Ovary (tissue), 9 donors: Measurements from ENCODE around the gene MBNL3. TPM values are rescaled to one million over a fixed set of nuclear protein-coding genes. Genes with fewer than 3 reads are reported as not detected.

ENCODE experiments used
- DNase-seq, 5 donors: peaks; one replicate each; pipeline ENCODE4 v3.0.0-alpha.2; 2019 to 2020
- H3K27ac ChIP-seq, 2 donors: fragments of 200-600 bp; one replicate each; pipeline versions ENCODE4 v1.5.1 to v1.8.0; 2019 to 2022
- H3K27me3 ChIP-seq: fragments of 200-600 bp; one replicate; pipeline ENCODE4 v1.8.0; 2022
- H3K36me3 ChIP-seq: fragments of 200-600 bp; sonication (generic); one replicate; pipeline ENCODE4 v1.5.1; 2019
- H3K4me1 ChIP-seq: one replicate; pipeline ENCODE4 v1.8.1; 2013; ENCODE audit warnings: mild to moderate bottlenecking, moderate library complexity; ENCODE audit not compliant: insufficient read depth
- H3K4me3 ChIP-seq: fragments of 200-600 bp; sonication (generic); one replicate; pipeline ENCODE4 v1.5.1; 2017
- H3K9me3 ChIP-seq, 2 donors: fragments of 200-600 bp in 1 of 2; sonication (generic) in 1 of 2; one replicate each; pipeline versions ENCODE4 v1.5.1 to v1.8.1; 2013 to 2019; ENCODE audit warnings: mild to moderate bottlenecking in 1 of 2, moderate library complexity in 1 of 2
- CTCF ChIP-seq, 3 donors: fragments of 450-650 bp in 2 of 3; fragments of 200-600 bp in 1 of 3; IDR thresholded peaks; one replicate each; pipeline versions ENCODE4 v1.5.1 to v1.8.0; 2016 to 2022; ENCODE audit warnings: antibody characterized with exemption in 3 of 3, mild to moderate bottlenecking in 1 of 3
- EP300 ChIP-seq: sonication (generic); formaldehyde crosslinking; IDR thresholded peaks from one replicate; pipeline ENCODE4 v1.6.1; 2017; ENCODE audit warnings: antibody characterized with exemption
- POLR2A ChIP-seq: fragments of 450-650 bp; IDR thresholded peaks from one replicate; pipeline ENCODE4 v1.6.1; 2017; ENCODE audit warnings: antibody characterized with exemption, mild to moderate bottlenecking, moderate library complexity
- WGBS, 3 donors: extraction: QIAGEN DNeasy Blood & Tissue Kit in 1 of 3; methylation state at CpG; one replicate each; pipeline versions ENCODE4 v1.1.5 to v1.1.7; 2013 to 2017; 5-methylcytosine and 5-hydroxymethylcytosine counted together
- intact Hi-C, 4 donors: fragments of 100-400 bp; cut with DNase I; formaldehyde crosslinking; loops; one replicate each; pipeline versions ENCODE4 v1.11.0 to v1.15.1; 2022 to 2023
- polyA plus RNA-seq, 2 donors: library from polyadenylated mRNA; stranded (reverse); fragments of 200-250 nt in 1 of 2; fragments of 350-450 nt in 1 of 2; fragmentation: Illumina TruSeq in 1 of 2; extraction: RNeasy Lipid Tissue Mini Kit (QIAGEN cat#74804) in 1 of 2; gene quantifications; one replicate each; pipeline ENCODE4 v1.2.3, GENCODE V29; 2013 to 2014
- total RNA-seq, 7 donors: library from RNA; depleted of rRNA in 2 of 7; stranded (reverse); fragments of >200 nt in 2 of 7; fragmentation: NEBNext Ultra II Directional in 3 of 7; extraction: Animal tissue kit (Norgen Biotek cat#: 25700) in 3 of 7; gene quantifications; one replicate each; pipeline versions ENCODE4 v1.1.0 to v1.2.4, GENCODE V29; 2016 to 2023
- donor health status: DM: no; HTN: no; CAD: no; lungs with moderate emphysema.
- donor health status: DM: no; HTN: no; CAD: no.
- donor health status: Bipolar disorder and iron deficiency.
- donor health status: DM: yes; HTN: yes; CAD: no.
- donor health status: DM: no; HTN: no; CAD: no.
- donor health status: DM: yes; HTN: yes; CAD: no.

MBNL3 gene
- total and polyA plus RNA-seq, 9 donors, result 1.1 to 56.2 (median 13.3) TPM

GRCh38 chrX:132395026-132395425, 93.8 kb downstream of the MBNL3 start:
- H3K4me1 ChIP-seq, result no peaks in the 10 kb centered on the region
- no peak overlapping the region for H3K4me3 ChIP-seq
- 56 to 66% (median 60%) methylated on average over 1 of the region's 1 CpG for WGBS, 3 donors
- no peaks in the 10 kb centered on the region for H3K36me3 ChIP-seq
- H3K27ac ChIP-seq, result no peak overlapping the region
- no peak for DNase-seq
- H3K27me3 ChIP-seq, result no peaks in the 10 kb centered on the region
- intact Hi-C loops, result no loop called here
- H3K9me3 ChIP-seq, result no peaks in the 10 kb centered on the region
- no peak for TF ChIP-seq EP300
- no peak for TF ChIP-seq POLR2A
- TF ChIP-seq CTCF (IDR thresholded peaks at IDR 0.05), result no peak

- no peaks in the 10 kb centered on the region for H3K27me3 ChIP-seq
- H3K4me3 ChIP-seq, result no peak overlapping the region
- DNase-seq, result no peak
- H3K4me1 ChIP-seq, result no peaks in the 10 kb centered on the region
- H3K36me3 ChIP-seq, result no peaks in the 10 kb centered on the region
- intact Hi-C loops, result no loop called here
- TF ChIP-seq POLR2A (no peak), CTCF (IDR thresholded peaks at IDR 0.05) (no peak), EP300 (no peak)
- no peaks in the 10 kb centered on the region for H3K9me3 ChIP-seq
- no peak overlapping the region for H3K27ac ChIP-seq
Observed at GRCh38 chrX:132394591-132394990, 94.2 kb downstream of the MBNL3 start.

GRCh38 chrX:132393992-132394391, 94.8 kb downstream of the MBNL3 start:
- Histone ChIP-seq H3K27me3 (no peaks in the 10 kb centered on the region), H3K4me3 (no peak overlapping the region), H3K4me1 (no peaks in the 10 kb centered on the region), H3K9me3 (no peaks in the 10 kb centered on the region), H3K27ac (no peak overlapping the region), H3K36me3 (no peaks in the 10 kb centered on the region)
- DNase-seq, result no peak
- 67 to 71% (median 71%) methylated on average over 4 of the region's 4 CpGs for WGBS, 3 donors
- intact Hi-C loops, result no loop called here
- TF ChIP-seq CTCF (IDR thresholded peaks at IDR 0.05) (no peak), EP300 (no peak)

GRCh38 chrX:132393485-132393884, 95.4 kb downstream of the MBNL3 start:
- Histone ChIP-seq H3K36me3 (no peaks in the 10 kb centered on the region), H3K4me1 (no peaks in the 10 kb centered on the region), H3K27ac (no peak overlapping the region), H3K27me3 (no peaks in the 10 kb centered on the region), H3K4me3 (no peak overlapping the region), H3K9me3 (no peaks in the 10 kb centered on the region)
- intact Hi-C loops, result no loop called here
- WGBS, 3 donors, result 62 to 68% (median 63%) methylated on average over 1 of the region's 1 CpG
- no peak for DNase-seq
- TF ChIP-seq EP300 (no peak), POLR2A (no peak), CTCF (IDR thresholded peaks at IDR 0.05) (no peak)

- no peak for DNase-seq
- intact Hi-C loops, result no loop called here
- TF ChIP-seq EP300 (no peak), CTCF (IDR thresholded peaks at IDR 0.05) (no peak), POLR2A (no peak)
- no peak overlapping the region for H3K4me3 ChIP-seq
- no peaks in the 10 kb centered on the region for H3K36me3 ChIP-seq
- no peak overlapping the region for H3K27ac ChIP-seq
- H3K27me3 ChIP-seq, result no peaks in the 10 kb centered on the region
- no peaks in the 10 kb centered on the region for H3K9me3 ChIP-seq
- H3K4me1 ChIP-seq, result no peaks in the 10 kb centered on the region
Observed at GRCh38 chrX:132393085-132393484, 95.8 kb downstream of the MBNL3 start.
